GM21423 (cell line): Measurements from ENCODE around the gene ASB11.

Experiments used
- ATAC-seq: cut with Tn5 transposase; IDR thresholded peaks from one replicate; pipeline ENCODE4 v1.9.1; 2021; ENCODE audit warnings: mild to moderate bottlenecking, moderate library complexity; ENCODE audit not compliant: unreplicated experiment

ASB11 gene

GRCh38 chrX:15315509-15315908 is at the start of gene ASB11:
TSS of gene ASB11 (minus strand) at chrX:15315640. CDS start at chrX:15315605, 35 bp downstream.
- no peak for ATAC-seq

GRCh38 chrX:15359701-15360100 is 44.3 kb upstream of the ASB11 start:
- no peak for ATAC-seq

GRCh38 chrX:15358533-15358932 is 43.1 kb upstream of the ASB11 start:
- no peak for ATAC-seq

- no peak for ATAC-seq
Observed at GRCh38 chrX:15356444-15356843, 41.0 kb upstream of the ASB11 start.

GRCh38 chrX:15350329-15350996 is 35.0 kb upstream of the ASB11 start:
- ATAC-seq = no peak

GRCh38 chrX:15349046-15349445 is 33.6 kb upstream of the ASB11 start:
- ATAC-seq = no peak

GRCh38 chrX:15345976-15346375 is 30.5 kb upstream of the ASB11 start:
- ATAC-seq = no peak

GRCh38 chrX:15344106-15344505 is 28.7 kb upstream of the ASB11 start:
- ATAC-seq = no peak

GRCh38 chrX:15343075-15343476 is 27.6 kb upstream of the ASB11 start:
- ATAC-seq = no peak

GRCh38 chrX:15340867-15341266 is 25.4 kb upstream of the ASB11 start:
- no peak for ATAC-seq

GRCh38 chrX:15336023-15336413 is 20.6 kb upstream of the ASB11 start:
- no peak for ATAC-seq

- ATAC-seq = peak; percentile 99
Observed at GRCh38 chrX:15335135-15336022, 19.9 kb upstream of the ASB11 start, which contains the start of gene PIGA. TSS of gene PIGA (minus strand) at chrX:15335523. CDS start at chrX:15331930, 3,593 bp downstream.

GRCh38 chrX:15334561-15334960 is 19.1 kb upstream of the ASB11 start:
- no peak for ATAC-seq

- ATAC-seq = no peak
Observed at GRCh38 chrX:15328821-15329220, 13.4 kb upstream of the ASB11 start.

GRCh38 chrX:15328131-15328530 is 12.7 kb upstream of the ASB11 start:
- no peak for ATAC-seq

- ATAC-seq = no peak
Observed at GRCh38 chrX:15322472-15322871, 7.0 kb upstream of the ASB11 start.

GRCh38 chrX:15322072-15322471 is 6.6 kb upstream of the ASB11 start:
- no peak for ATAC-seq

- ATAC-seq = no peak
Observed at GRCh38 chrX:15321447-15321846, 6.0 kb upstream of the ASB11 start.

GRCh38 chrX:15320297-15320696 is 4.9 kb upstream of the ASB11 start:
- no peak for ATAC-seq

- ATAC-seq = no peak
Observed at GRCh38 chrX:15319075-15319474, 3.6 kb upstream of the ASB11 start.

GRCh38 chrX:15314472-15314871 is 968 bp downstream of the ASB11 start:
- no peak for ATAC-seq

- no peak for ATAC-seq
Observed at GRCh38 chrX:15311119-15311518, 4.3 kb downstream of the ASB11 start.
